ENCODE results near the gene ATP6V1A. TPM values are rescaled to one million over a fixed set of nuclear protein-coding genes. Genes with fewer than 3 reads are reported as not detected.

Gene ATP6V1A
- total RNA-seq, 1 experiment from 2014 or later = 94.8 TPM

DNA sequence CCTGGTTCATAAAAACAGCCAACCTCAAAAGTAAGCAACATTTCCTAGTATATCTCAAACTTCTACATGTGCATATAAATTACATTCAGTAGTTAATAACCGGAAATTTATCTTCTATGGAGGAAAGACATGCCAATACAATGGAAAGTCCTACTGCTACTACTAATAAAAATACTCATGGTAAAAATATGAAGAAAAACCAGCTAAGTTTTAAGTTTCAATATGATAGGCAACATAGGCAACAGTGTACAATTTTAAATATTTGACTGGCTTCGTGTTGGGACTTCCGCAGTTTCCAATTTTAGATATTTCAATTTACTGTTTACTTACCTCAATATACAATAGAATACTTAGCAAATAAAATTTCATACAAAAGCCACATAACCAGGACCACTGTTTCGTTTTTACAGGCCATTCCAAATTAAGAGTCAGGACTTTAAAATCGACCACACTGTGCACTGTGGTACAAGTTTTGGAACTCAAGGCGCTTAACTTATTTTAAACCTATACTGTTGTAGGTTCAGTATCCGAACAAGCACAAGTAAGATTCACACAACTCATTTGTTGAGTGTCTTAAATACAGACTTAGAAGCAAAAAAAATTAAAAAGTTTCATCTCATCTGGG is 3.7 kb upstream of the ATP6V1A start:
- DNase-seq (ENCODE audit: low read depth, low spot score) = no peak
- in situ Hi-C loops (cut with HindIII; ENCODE audit: low pct_unique_long_range_greater_than_20kb, low sequenced_read_pairs) = no loop called here

- DNase-seq (ENCODE audit: low read depth, low spot score) = peak; percentile 85
- in situ Hi-C loops (cut with HindIII; ENCODE audit: low pct_unique_long_range_greater_than_20kb, low sequenced_read_pairs) = no loop called here
Measured at GRCh38 chr3:113744941-113745755, 1.7 kb upstream of the ATP6V1A start.

- DNase-seq (ENCODE audit: low read depth, low spot score) = peak; percentile 92
- in situ Hi-C loops (cut with HindIII; ENCODE audit: low pct_unique_long_range_greater_than_20kb, low sequenced_read_pairs) = no loop called here
Measured at GRCh38 chr3:113745756-113746547, 883 bp upstream of the ATP6V1A start, which contains the start of gene NAA50. Gene NAA50 (minus strand): TSS chr3:113746249. CDS start chr3:113745949, 300 bp downstream.

GRCh38 chr3:113747283-113748046 is 630 bp downstream of the ATP6V1A start:
- in situ Hi-C loops (cut with HindIII; ENCODE audit: low pct_unique_long_range_greater_than_20kb, low sequenced_read_pairs) = no loop called here
- DNase-seq (ENCODE audit: low read depth, low spot score) = peak; percentile 26

DNA sequence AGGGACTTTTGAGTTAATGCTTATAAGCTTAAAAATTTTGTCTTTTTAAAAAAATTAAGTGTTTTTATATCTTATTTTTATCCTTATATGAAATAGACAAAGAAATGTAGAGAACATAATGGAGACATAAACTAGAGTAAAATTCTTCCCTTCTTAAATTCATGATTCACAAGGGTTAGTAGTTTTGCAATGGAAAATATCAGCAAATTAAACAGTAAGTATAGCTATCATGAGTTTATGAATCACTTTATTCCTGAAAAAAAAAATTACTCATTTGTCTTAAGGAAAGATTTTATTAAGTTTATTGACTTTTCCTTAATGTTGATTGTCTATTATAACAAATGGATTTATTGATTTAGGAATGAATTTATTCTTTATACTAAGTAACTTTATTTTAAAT is 4.3 kb downstream of the ATP6V1A start:
- in situ Hi-C loops (cut with HindIII; ENCODE audit: low pct_unique_long_range_greater_than_20kb, low sequenced_read_pairs) = no loop called here
- no peak for DNase-seq (ENCODE audit: low read depth, low spot score)

- in situ Hi-C loops (cut with HindIII; ENCODE audit: low pct_unique_long_range_greater_than_20kb, low sequenced_read_pairs) = no loop called here
- no peak for DNase-seq (ENCODE audit: low read depth, low spot score)
Measured at GRCh38 chr3:113753376-113753985, 6.6 kb downstream of the ATP6V1A start.

GRCh38 chr3:113754494-113755159 is 7.8 kb downstream of the ATP6V1A start:
- in situ Hi-C loops (cut with HindIII; ENCODE audit: low pct_unique_long_range_greater_than_20kb, low sequenced_read_pairs) = no loop called here
- no peak for DNase-seq (ENCODE audit: low read depth, low spot score)

GRCh38 chr3:113758389-113759024 is 11.7 kb downstream of the ATP6V1A start:
- no peak for DNase-seq (ENCODE audit: low read depth, low spot score)

DNA sequence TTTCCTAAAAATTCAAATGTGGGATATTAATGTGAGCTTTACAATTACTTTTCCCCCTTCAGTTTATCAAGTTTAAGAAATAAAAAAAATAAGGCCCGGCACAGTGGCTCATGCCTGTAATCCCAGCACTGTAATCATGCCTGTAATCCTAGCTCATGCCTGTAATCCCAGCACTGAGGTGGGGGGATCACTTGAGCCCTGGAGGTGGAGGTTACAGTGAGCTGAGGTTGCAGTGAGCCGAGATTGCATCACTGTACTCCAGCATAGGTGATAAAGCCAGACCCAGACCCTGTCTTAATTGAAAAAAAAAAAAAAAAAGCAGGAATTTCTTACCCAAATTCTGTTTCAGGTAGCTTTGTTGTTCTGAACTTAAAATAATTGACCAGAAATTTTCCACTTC is 17.9 kb downstream of the ATP6V1A start:
- no peak for DNase-seq (ENCODE audit: low read depth, low spot score)
- in situ Hi-C loops (cut with HindIII; ENCODE audit: low pct_unique_long_range_greater_than_20kb, low sequenced_read_pairs) = no loop called here

More at GRCh38 chr3:113758389-113759024, 11.7 kb downstream of the ATP6V1A start:
- in situ Hi-C loops (cut with HindIII; ENCODE audit: low pct_unique_long_range_greater_than_20kb, low sequenced_read_pairs) = no loop called here

DNA sequence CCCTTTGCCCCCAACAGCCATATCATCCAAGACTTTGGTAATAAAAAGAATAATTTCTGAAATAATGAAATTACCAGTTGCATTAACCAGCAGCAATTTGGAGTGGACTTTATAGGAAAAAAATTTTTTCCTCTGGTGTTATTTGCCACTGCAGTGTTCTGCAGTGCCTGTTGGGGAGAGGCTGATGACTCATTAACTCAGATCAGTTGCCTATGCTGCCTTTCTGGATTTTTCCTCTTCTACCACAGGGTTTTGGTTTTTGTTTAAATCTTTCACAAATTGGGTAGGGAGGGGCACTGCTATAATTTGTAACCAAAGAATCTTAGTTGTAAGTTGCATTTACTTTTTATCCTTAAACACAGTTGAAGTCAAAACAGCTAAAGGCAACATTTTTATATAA is 22.7 kb downstream of the ATP6V1A start:
- no peak for DNase-seq (ENCODE audit: low read depth, low spot score)
- in situ Hi-C loops (cut with HindIII; ENCODE audit: low pct_unique_long_range_greater_than_20kb, low sequenced_read_pairs) = no loop called here

DNA sequence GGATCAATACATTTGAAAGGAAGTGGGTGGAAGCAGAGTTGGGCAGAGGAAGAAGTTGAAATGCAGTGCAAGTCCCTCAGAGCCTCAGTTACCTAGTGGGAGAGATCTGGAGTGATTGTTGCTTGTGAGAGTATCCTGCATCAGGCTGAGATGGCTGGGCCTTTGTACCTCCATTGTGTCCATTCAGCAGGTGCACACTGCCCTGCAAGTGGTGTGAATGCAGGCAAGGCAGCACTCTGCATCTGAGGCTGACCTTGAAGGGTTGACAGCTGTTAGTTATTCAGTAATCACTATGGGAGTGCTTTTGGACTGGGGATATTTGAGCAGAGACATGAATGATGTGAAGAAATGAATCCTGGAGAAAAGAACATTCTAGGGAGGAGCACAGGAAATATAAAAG is 25.2 kb downstream of the ATP6V1A start:
- in situ Hi-C loops (cut with HindIII; ENCODE audit: low pct_unique_long_range_greater_than_20kb, low sequenced_read_pairs) = no loop called here
- no peak for DNase-seq (ENCODE audit: low read depth, low spot score)

- no peak for DNase-seq (ENCODE audit: low read depth, low spot score)
- in situ Hi-C loops (cut with HindIII; ENCODE audit: low pct_unique_long_range_greater_than_20kb, low sequenced_read_pairs) = no loop called here
Measured at GRCh38 chr3:113773381-113773780, 26.5 kb downstream of the ATP6V1A start.

DNA sequence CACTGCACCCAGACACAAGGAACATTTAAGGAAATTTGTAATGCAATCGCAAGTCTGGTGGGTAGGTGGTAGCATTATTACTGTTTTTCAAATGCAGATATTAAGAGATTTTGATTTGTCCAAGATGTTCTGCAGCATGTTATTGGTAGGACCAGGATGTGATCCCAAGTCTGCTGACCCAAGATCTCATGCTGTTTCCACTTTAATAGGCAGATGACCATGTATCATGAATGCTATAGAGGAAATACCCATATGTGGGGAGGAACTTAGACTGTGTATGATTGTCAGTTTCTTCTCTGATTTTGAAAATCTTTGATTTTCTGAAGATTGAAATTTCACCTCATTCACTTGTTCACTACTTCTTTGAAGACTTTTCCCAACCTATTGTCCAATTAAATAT is 28.7 kb downstream of the ATP6V1A start:
- in situ Hi-C loops (cut with HindIII; ENCODE audit: low pct_unique_long_range_greater_than_20kb, low sequenced_read_pairs) = no loop called here
- DNase-seq (ENCODE audit: low read depth, low spot score) = peak; percentile 20

GRCh38 chr3:113776564-113776963 is 29.7 kb downstream of the ATP6V1A start:
- in situ Hi-C loops (cut with HindIII; ENCODE audit: low pct_unique_long_range_greater_than_20kb, low sequenced_read_pairs) = no loop called here
- DNase-seq (ENCODE audit: low read depth, low spot score) = no peak

- in situ Hi-C loops (cut with HindIII; ENCODE audit: low pct_unique_long_range_greater_than_20kb, low sequenced_read_pairs) = no loop called here
- peak; percentile 91 for DNase-seq (ENCODE audit: low read depth, low spot score)
Measured at GRCh38 chr3:113783463-113783862, 36.6 kb downstream of the ATP6V1A start.

DNA sequence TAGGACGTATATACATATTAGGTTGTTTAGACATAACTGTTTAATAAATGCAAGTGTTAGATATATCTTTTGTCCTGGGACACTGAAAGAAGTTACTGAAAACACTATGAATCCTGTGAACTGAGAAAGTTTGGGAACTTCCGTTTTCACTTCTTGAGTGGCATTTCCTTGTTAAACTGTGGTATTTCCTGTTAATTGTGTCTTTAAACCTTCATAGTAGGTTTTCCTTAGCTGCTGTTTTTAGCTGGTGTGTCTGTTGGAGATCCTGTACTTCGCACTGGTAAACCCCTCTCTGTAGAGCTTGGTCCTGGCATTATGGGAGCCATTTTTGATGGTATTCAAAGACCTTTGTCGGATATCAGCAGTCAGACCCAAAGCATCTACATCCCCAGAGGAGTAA is 37.1 kb downstream of the ATP6V1A start:
- DNase-seq (ENCODE audit: low read depth, low spot score) = peak; percentile 32

More for the DNA sequence above, 37.1 kb downstream of the ATP6V1A start:
- in situ Hi-C loops (cut with HindIII; ENCODE audit: low pct_unique_long_range_greater_than_20kb, low sequenced_read_pairs) = no loop called here
